ENCODE data around the gene SORBS2.

Gene SORBS2

GRCh38 chr4:185825737-185826136 lies 13.7 kb upstream of the SORBS2 start:
- no peak for FAIRE-seq
- no peak for DNase-seq (ENCODE audit: insufficient read length, low spot score)
- no peak for TF ChIP-seq POLR2A (IDR thresholded peaks at IDR 0.05; ENCODE audit: low read depth, low read length)

- TF ChIP-seq PAX5 (IDR thresholded peaks at IDR 0.05; ENCODE audit: insufficient read depth, low read length, severe bottlenecking) (no peak), TAF1 (IDR thresholded peaks at IDR 0.05; ENCODE audit: low read depth, low read length) (no peak), POU2F2 (IDR thresholded peaks at IDR 0.05; ENCODE audit: low read depth, low read length) (no peak), POLR2AphosphoS5 (IDR thresholded peaks at IDR 0.05; ENCODE audit: low read depth, low read length) (no peak), SPI1 (IDR thresholded peaks at IDR 0.05; ENCODE audit: low read depth, low read length) (no peak), POLR2A (IDR thresholded peaks at IDR 0.05; ENCODE audit: low read depth, low read length) (no peak)
- DNase-seq (ENCODE audit: insufficient read length, low spot score) (no peak), FAIRE-seq (no peak)
Observed at GRCh38 chr4:185822791-185823190, 10.8 kb upstream of the SORBS2 start.

GRCh38 chr4:185821029-185821419 lies 9.0 kb upstream of the SORBS2 start:
- no peak for DNase-seq (ENCODE audit: insufficient read length, low spot score)
- FAIRE-seq = no peak
- TF ChIP-seq POU2F2 (IDR thresholded peaks at IDR 0.05; ENCODE audit: low read depth, low read length) (no peak), POLR2AphosphoS5 (IDR thresholded peaks at IDR 0.05; ENCODE audit: low read depth, low read length) (no peak), POLR2A (IDR thresholded peaks at IDR 0.05; ENCODE audit: low read depth, low read length) (no peak), SPI1 (IDR thresholded peaks at IDR 0.05; ENCODE audit: low read depth, low read length) (no peak), PAX5 (IDR thresholded peaks at IDR 0.05; ENCODE audit: insufficient read depth, low read length, severe bottlenecking) (no peak), TAF1 (IDR thresholded peaks at IDR 0.05; ENCODE audit: low read depth, low read length) (no peak)

GRCh38 chr4:185820146-185821028 lies 8.4 kb upstream of the SORBS2 start:
- DNase-seq (ENCODE audit: insufficient read length, low spot score) = no peak
- FAIRE-seq = no peak
- no peak for TF ChIP-seq TAF1 (IDR thresholded peaks at IDR 0.05; ENCODE audit: low read depth, low read length)
- no peak for TF ChIP-seq POLR2A (IDR thresholded peaks at IDR 0.05; ENCODE audit: low read depth, low read length)
- TF ChIP-seq SPI1 (IDR thresholded peaks at IDR 0.05; ENCODE audit: low read depth, low read length) = no peak
- TF ChIP-seq POLR2AphosphoS5 (IDR thresholded peaks at IDR 0.05; ENCODE audit: low read depth, low read length) = no peak
- TF ChIP-seq POU2F2 (IDR thresholded peaks at IDR 0.05; ENCODE audit: low read depth, low read length) = no peak
- TF ChIP-seq PAX5 (IDR thresholded peaks at IDR 0.05; ENCODE audit: insufficient read depth, low read length, severe bottlenecking) = no peak

- FAIRE-seq (no peak), DNase-seq (ENCODE audit: insufficient read length, low spot score) (no peak)
- TF ChIP-seq POLR2AphosphoS5 (IDR thresholded peaks at IDR 0.05; ENCODE audit: low read depth, low read length) (no peak), PAX5 (IDR thresholded peaks at IDR 0.05; ENCODE audit: insufficient read depth, low read length, severe bottlenecking) (no peak), SPI1 (IDR thresholded peaks at IDR 0.05; ENCODE audit: low read depth, low read length) (no peak), POLR2A (IDR thresholded peaks at IDR 0.05; ENCODE audit: low read depth, low read length) (no peak), TAF1 (IDR thresholded peaks at IDR 0.05; ENCODE audit: low read depth, low read length) (no peak), POU2F2 (IDR thresholded peaks at IDR 0.05; ENCODE audit: low read depth, low read length) (no peak)
Observed at GRCh38 chr4:185819144-185819543, 7.2 kb upstream of the SORBS2 start.

GRCh38 chr4:185817403-185817818 lies 5.4 kb upstream of the SORBS2 start:
- DNase-seq (ENCODE audit: insufficient read length, low spot score) (no peak), FAIRE-seq (no peak)
- TF ChIP-seq POU2F2 (IDR thresholded peaks at IDR 0.05; ENCODE audit: low read depth, low read length) = no peak
- TF ChIP-seq TAF1 (IDR thresholded peaks at IDR 0.05; ENCODE audit: low read depth, low read length) = no peak
- no peak for TF ChIP-seq PAX5 (IDR thresholded peaks at IDR 0.05; ENCODE audit: insufficient read depth, low read length, severe bottlenecking)
- TF ChIP-seq SPI1 (IDR thresholded peaks at IDR 0.05; ENCODE audit: low read depth, low read length) = no peak
- TF ChIP-seq POLR2A (IDR thresholded peaks at IDR 0.05; ENCODE audit: low read depth, low read length) = no peak
- TF ChIP-seq POLR2AphosphoS5 (IDR thresholded peaks at IDR 0.05; ENCODE audit: low read depth, low read length) = no peak

GRCh38 chr4:185813133-185813532 lies 1.1 kb upstream of the SORBS2 start:
- no peak for FAIRE-seq
- TF ChIP-seq SPI1 (IDR thresholded peaks at IDR 0.05; ENCODE audit: low read depth, low read length) (no peak), TAF1 (IDR thresholded peaks at IDR 0.05; ENCODE audit: low read depth, low read length) (no peak), POLR2A (IDR thresholded peaks at IDR 0.05; ENCODE audit: low read depth, low read length) (no peak), POU2F2 (IDR thresholded peaks at IDR 0.05; ENCODE audit: low read depth, low read length) (no peak), PAX5 (IDR thresholded peaks at IDR 0.05; ENCODE audit: insufficient read depth, low read length, severe bottlenecking) (no peak), POLR2AphosphoS5 (IDR thresholded peaks at IDR 0.05; ENCODE audit: low read depth, low read length) (no peak)
- no peak for DNase-seq (ENCODE audit: insufficient read length, low spot score)

GRCh38 chr4:185810746-185811508 lies 1.1 kb downstream of the SORBS2 start:
- DNase-seq (ENCODE audit: insufficient read length, low spot score) (no peak), FAIRE-seq (no peak)
- TF ChIP-seq PAX5 (IDR thresholded peaks at IDR 0.05; ENCODE audit: insufficient read depth, low read length, severe bottlenecking) = no peak
- no peak for TF ChIP-seq TAF1 (IDR thresholded peaks at IDR 0.05; ENCODE audit: low read depth, low read length)
- TF ChIP-seq POU2F2 (IDR thresholded peaks at IDR 0.05; ENCODE audit: low read depth, low read length) = no peak

- FAIRE-seq (no peak), DNase-seq (ENCODE audit: insufficient read length, low spot score) (no peak)
- no peak for TF ChIP-seq POLR2A (IDR thresholded peaks at IDR 0.05; ENCODE audit: low read depth, low read length)
- no peak for TF ChIP-seq PAX5 (IDR thresholded peaks at IDR 0.05; ENCODE audit: insufficient read depth, low read length, severe bottlenecking)
Observed at GRCh38 chr4:185809533-185810071, 2.4 kb downstream of the SORBS2 start.

All from GM12891 (cell line).